ENCODE results near the gene CD40. TPM values are rescaled to one million over a fixed set of nuclear protein-coding genes. Genes with fewer than 3 reads are reported as not detected.

Gene CD40
- total and polyA plus RNA-seq, 10 of the 15 experiments (the other 5 are each of a cell fraction or from before 2014, with no cell fraction given) = 40.8 to 193 (median 89.5) TPM

DNA sequence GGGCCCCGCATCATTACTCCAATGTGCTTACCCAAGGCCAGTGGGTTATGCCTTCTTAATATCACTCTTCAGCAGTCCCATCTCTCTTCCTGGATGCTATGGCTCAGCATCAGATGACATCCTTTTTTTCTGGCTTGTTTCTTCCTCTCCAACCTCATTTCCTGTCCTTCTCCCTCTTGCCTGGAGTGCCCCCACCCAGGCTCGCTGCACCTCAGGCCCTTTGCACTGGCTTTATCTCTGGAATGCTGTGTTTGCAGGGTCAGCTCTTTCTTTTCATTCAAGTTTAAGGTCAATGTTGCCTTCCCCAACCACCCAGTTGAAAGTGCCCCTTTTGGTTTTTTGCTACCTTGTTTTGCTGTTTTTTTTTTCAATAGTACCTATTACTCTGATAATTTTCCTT lies 36.7 kb downstream of the CD40 start:
- ChIA-PET SMC1A (ENCODE audit: uncharacterized antibody, unreplicated experiment) (no interaction called here), RAD21 (ENCODE audit: unreplicated experiment) (no interaction called here), CTCF (interaction anchor here (1.2 kb wide), 1 partner anchor 22 kb away, joined by 4 read pairs; no protein-coding TSS in a partner anchor), POLR2A (no interaction called here)
- H3K4me1 ChIP-seq (ENCODE audit: control insufficient read depth, insufficient read depth, low read length) = no peaks in the 10 kb centered on the region
- no peaks in the 10 kb centered on the region for H3K79me2 ChIP-seq (ENCODE audit: control insufficient read depth, insufficient read depth, low read length)
- in situ Hi-C loops (cut with MboI) (no loop called here), intact Hi-C loops (cut with micrococcal nuclease; ENCODE audit: unreplicated experiment) (no loop called here)
- TF ChIP-seq BACH1 (IDR thresholded peaks at IDR 0.05; ENCODE audit: borderline replicate concordance) (no peak), DPF2 (IDR thresholded peaks at IDR 0.05) (no peak), EZH2 (IDR thresholded peaks at IDR 0.05; ENCODE audit: borderline replicate concordance, control insufficient read depth, low read depth, low read length) (no peak), ATF3 (IDR thresholded peaks at IDR 0.05; ENCODE audit: borderline replicate concordance, extremely low read depth, low read depth, low read length) (no peak), RB1 (IDR thresholded peaks at IDR 0.05; ENCODE audit: borderline replicate concordance) (no peak), POLR2A (IDR thresholded peaks at IDR 0.05; ENCODE audit: low read depth, low read length) (no peak), NR2C2 (IDR thresholded peaks at IDR 0.05; ENCODE audit: borderline replicate concordance, control insufficient read depth, insufficient read length, low read depth) (no peak), TCF3 (IDR thresholded peaks at IDR 0.05; ENCODE audit: borderline replicate concordance, insufficient read depth, low read depth, low read length) (no peak), JUNB (IDR thresholded peaks at IDR 0.05) (no peak), SIX5 (IDR thresholded peaks at IDR 0.05; ENCODE audit: low read depth, low read length, severe bottlenecking) (no peak), IKZF1 (conservative IDR thresholded peaks at IDR 0.05) (no peak), FOS (IDR thresholded peaks at IDR 0.05; ENCODE audit: borderline replicate concordance, extremely low read depth, insufficient read length) (no peak), SMARCA5 (IDR thresholded peaks at IDR 0.05) (no peak), KLF5 (IDR thresholded peaks at IDR 0.05; ENCODE audit: partially characterized antibody) (no peak), ZSCAN29 (IDR thresholded peaks at IDR 0.05) (no peak), MYB (IDR thresholded peaks at IDR 0.05; ENCODE audit: borderline replicate concordance, low read depth, low read length) (no peak), GABPA (IDR thresholded peaks at IDR 0.05; ENCODE audit: low read depth) (no peak), BMI1 (IDR thresholded peaks at IDR 0.05; ENCODE audit: borderline replicate concordance) (no peak), POLR2AphosphoS2 (IDR thresholded peaks at IDR 0.05; ENCODE audit: low read depth, low read length) (no peak)
- TF ChIP-seq, protein P1, sequence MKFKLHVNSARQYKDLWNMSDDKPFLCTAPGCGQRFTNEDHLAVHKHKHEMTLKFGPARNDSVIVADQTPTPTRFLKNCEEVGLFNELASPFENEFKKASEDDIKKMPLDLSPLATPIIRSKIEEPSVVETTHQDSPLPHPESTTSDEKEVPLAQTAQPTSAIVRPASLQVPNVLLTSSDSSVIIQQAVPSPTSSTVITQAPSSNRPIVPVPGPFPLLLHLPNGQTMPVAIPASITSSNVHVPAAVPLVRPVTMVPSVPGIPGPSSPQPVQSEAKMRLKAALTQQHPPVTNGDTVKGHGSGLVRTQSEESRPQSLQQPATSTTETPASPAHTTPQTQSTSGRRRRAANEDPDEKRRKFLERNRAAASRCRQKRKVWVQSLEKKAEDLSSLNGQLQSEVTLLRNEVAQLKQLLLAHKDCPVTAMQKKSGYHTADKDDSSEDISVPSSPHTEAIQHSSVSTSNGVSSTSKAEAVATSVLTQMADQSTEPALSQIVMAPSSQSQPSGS (IDR thresholded peaks at IDR 0.05; ENCODE audit: low read length) = no peak
- H3K9me3 ChIP-seq (replicated peaks; ENCODE audit: control insufficient read depth, insufficient read depth, low read length) = no peaks in the 10 kb centered on the region
- peaks cover 0 to 1% of the 10 kb centered on the region in 2 experiments; a peak in 2 of 4 replicates for H3K27me3 ChIP-seq (replicated peaks in 1 of 2; ENCODE audit: control insufficient read depth in 2 of 2, insufficient read depth in 2 of 2, low read length in 1 of 2)
- no peak overlapping the region for H3K4me2 ChIP-seq (ENCODE audit: control insufficient read depth, insufficient read depth)
- DNase-seq (ENCODE audit: low read depth, low spot score) (no peak), FAIRE-seq (no peak), ATAC-seq (no peak)
- no peaks in the 10 kb centered on the region for H3K36me3 ChIP-seq (ENCODE audit: control insufficient read depth in 2 of 2, insufficient read depth in 2 of 2, low read length in 1 of 2)
- no TSS peak for BruUV-seq (replicated peaks)
- no peak overlapping the region for H3K27ac ChIP-seq (ENCODE audit: control insufficient read depth, insufficient read depth)
- no peaks in the 10 kb centered on the region for H4K20me1 ChIP-seq (ENCODE audit: control insufficient read depth, insufficient read depth)
- no peak overlapping the region for H3K9ac ChIP-seq (ENCODE audit: control insufficient read depth, insufficient read depth, low read length)
- H2AFZ ChIP-seq (ENCODE audit: control insufficient read depth, low read depth, low read length) = no peak overlapping the region
- 0% methylated on average over 2 of the region's 2 CpGs for WGBS (ENCODE audit: insufficient coverage, insufficient replicate concordance, low lambda C conversion rate, missing lambda C conversion rate)
- H3K4me3 ChIP-seq = no peak overlapping the region

Data from GM12878 (cell line).